H1 (cell line): ENCODE data around the gene SHC3. TPM values are rescaled to one million over a fixed set of nuclear protein-coding genes. Genes with fewer than 3 reads are reported as not detected.

Experiments used
- SIRT6 ChIP-seq: IDR thresholded peaks from one replicate; pipeline ENCODE4 v1.7.1; 2012; ENCODE audit warnings: low read length, inconsistent platforms
- YY1 ChIP-seq: IDR thresholded peaks from 2 replicates; pipeline ENCODE4 v1.6.1; 2011; ENCODE audit warnings: low read depth, mild to moderate bottlenecking, low read length
- polyA plus RNA-seq, 7 experiments: library from polyadenylated mRNA; depleted of rRNA in 3 of 7; stranded (reverse) in 5 of 7; unstranded in 2 of 7; fragments of >200 nt in 5 of 7; fragments of 200-250 nt in 2 of 7; gene quantifications; 1 replicate in 5 of 7; 2 replicates in 1 of 7; 4 replicates in 1 of 7; pipeline versions ENCODE4 v1.2.1 to v1.2.3, GENCODE V29; 2011 to 2013; ENCODE audit warnings: missing spikeins in 2 of 7, mixed read lengths in 2 of 7
- total RNA-seq: library from RNA; stranded (reverse); fragmentation: NEBNext Ultra II Directional; extraction: Animal tissue kit (Norgen Biotek cat#: 25700); gene quantifications from 2 replicates; pipeline ENCODE4 v1.2.1, GENCODE V29; 2021

The SHC3 gene
- total and polyA plus RNA-seq, 2 of the 8 experiments (the other 6 are each of a cell fraction or from before 2014, with no cell fraction given) = 1.4 to 7.1 TPM

GRCh38 chr9:89083626-89084025 lies 95.0 kb downstream of the SHC3 start (continued):
- TF ChIP-seq YY1 (no peak), SIRT6 (no peak)
- TF ChIP-seq, all 59 proteins: peak for 0
